Tibial nerve (tissue), 4 donors: Measurements from ENCODE around the gene GPR82.

Experiments used
- EP300 ChIP-seq, 2 donors: sonication (generic); formaldehyde crosslinking; IDR thresholded peaks; one replicate each; pipeline ENCODE4 v1.6.1; 2017; ENCODE audit warnings: antibody characterized with exemption in 2 of 2, mild to moderate bottlenecking in 1 of 2
- TF ChIP-seq, protein P1 (sequence below), 5 experiments: fragments of 200-600 bp in 3 of 5; fragments of 450-650 bp in 2 of 5; sonication (generic) in 3 of 5; IDR thresholded peaks; one replicate each; pipeline ENCODE4 v1.5.1; 2016 to 2019; ENCODE audit warnings: antibody characterized with exemption in 5 of 5, mild to moderate bottlenecking in 3 of 5, moderate library complexity in 2 of 5

DNA sequence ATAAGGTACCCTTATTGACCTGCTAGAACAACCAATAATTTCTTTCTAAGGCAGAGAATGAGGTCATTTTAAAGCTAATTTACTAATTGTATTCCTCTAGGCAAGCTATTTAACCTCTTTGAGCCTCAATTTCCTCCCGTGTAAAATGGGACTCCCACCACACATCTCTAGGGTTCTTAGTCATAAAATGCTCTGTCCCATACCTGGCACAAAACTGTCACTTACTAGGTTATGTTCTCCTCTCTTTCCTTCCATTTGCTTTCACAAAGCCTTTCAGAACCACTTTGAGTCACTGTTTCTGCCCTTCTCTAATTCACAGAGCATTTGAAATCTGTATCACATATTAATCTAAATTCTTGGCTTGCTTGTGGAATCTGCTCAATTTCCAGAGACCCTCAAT lies 2.4 kb upstream of the GPR82 start:
- TF ChIP-seq, protein P1, sequence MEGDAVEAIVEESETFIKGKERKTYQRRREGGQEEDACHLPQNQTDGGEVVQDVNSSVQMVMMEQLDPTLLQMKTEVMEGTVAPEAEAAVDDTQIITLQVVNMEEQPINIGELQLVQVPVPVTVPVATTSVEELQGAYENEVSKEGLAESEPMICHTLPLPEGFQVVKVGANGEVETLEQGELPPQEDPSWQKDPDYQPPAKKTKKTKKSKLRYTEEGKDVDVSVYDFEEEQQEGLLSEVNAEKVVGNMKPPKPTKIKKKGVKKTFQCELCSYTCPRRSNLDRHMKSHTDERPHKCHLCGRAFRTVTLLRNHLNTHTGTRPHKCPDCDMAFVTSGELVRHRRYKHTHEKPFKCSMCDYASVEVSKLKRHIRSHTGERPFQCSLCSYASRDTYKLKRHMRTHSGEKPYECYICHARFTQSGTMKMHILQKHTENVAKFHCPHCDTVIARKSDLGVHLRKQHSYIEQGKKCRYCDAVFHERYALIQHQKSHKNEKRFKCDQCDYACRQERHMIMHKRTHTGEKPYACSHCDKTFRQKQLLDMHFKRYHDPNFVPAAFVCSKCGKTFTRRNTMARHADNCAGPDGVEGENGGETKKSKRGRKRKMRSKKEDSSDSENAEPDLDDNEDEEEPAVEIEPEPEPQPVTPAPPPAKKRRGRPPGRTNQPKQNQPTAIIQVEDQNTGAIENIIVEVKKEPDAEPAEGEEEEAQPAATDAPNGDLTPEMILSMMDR (IDR thresholded peaks at IDR 0.05), result no peak
- TF ChIP-seq EP300 (IDR thresholded peaks at IDR 0.05), result no peak
